Measurements from ENCODE around the gene RUNX1. TPM values are rescaled to one million over a fixed set of nuclear protein-coding genes. Genes with fewer than 3 reads are reported as not detected.

RUNX1 gene
- total RNA-seq = 15.1 and 31.0 TPM in 2 replicates

DNA sequence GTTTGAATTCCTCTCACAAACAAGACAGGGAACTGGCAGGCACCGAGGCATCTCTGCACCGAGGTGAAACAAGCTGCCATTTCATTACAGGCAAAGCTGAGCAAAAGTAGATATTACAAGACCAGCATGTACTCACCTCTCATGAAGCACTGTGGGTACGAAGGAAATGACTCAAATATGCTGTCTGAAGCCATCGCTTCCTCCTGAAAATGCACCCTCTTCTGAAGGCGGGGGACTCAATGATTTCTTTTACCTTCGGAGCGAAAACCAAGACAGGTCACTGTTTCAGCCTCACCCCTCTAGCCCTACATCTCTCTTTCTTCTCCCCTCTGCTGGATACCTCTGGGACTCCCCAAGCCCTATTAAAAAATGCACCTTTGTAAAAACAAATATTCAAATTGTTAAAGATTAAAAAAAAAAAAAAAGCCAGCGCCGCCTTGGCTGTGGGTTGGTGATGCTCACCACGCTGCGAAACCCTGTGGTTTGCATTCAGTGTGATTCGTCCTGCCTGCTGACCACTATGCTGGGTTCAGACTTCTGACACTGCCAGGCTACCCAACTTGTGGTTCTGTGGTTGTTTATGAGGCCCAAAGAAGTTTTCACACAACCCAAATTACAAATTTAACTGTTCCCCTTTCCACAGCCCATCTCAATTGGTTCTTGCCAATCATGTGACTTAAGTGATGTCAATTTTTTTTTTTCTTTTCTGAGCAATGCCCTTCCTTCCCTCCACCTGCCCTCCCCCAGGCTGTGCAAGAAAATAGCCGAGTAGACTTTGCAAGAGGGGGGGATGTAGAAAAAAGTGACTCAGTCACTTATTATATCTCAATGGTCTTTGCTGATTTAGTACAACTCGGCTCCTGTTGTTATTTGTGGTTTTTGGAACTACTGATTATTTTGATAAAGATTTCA, at the start of gene RUNX1:
Gene RUNX1 (minus strand): TSS at position 597 of the 912 bp plus-strand sequence.

Measured in regular cardiac myocyte (primary cell).